H1 (cell line): ENCODE measurements around the gene C9. TPM values are rescaled to one million over a fixed set of nuclear protein-coding genes. Genes with fewer than 3 reads are reported as not detected.

ENCODE experiments used
- CTCF ChIA-PET: fragments of 300-600 bp; sonication (Branson Sonifier 250); formaldehyde crosslinking; loops from one replicate; lab custom pipeline; 2021; ENCODE audit not compliant: partially characterized antibody; lab: Charles Lee
- POLR2A ChIA-PET: fragments of 300-600 bp; sonication (Branson Sonifier 250); formaldehyde crosslinking; loops from one replicate; lab custom pipeline; 2021; ENCODE audit warnings: inconsistent platforms; ENCODE audit not compliant: partially characterized antibody; lab: Charles Lee
- DNase-seq, 2 experiments: peaks; one replicate each; pipeline versions ENCODE4 v3.0.0 to v3.0.0-alpha.2; 2010 to 2022; ENCODE audit warnings: low spot score in 2 of 2, low read depth in 1 of 2, mixed read lengths in 1 of 2
- FAIRE-seq: peaks from 2 replicates; lab custom pipeline; 2011; peaks lifted over from hg19 to GRCh38; lab: Jason Lieb, UNC
- H2AFZ ChIP-seq: 2 replicates; pipeline ENCODE4 v1.8.1; 2012; ENCODE audit warnings: low read length, inconsistent platforms
- H2AK5ac ChIP-seq: 2 replicates; pipeline ENCODE4 v1.6.1; 2013; ENCODE audit warnings: low read depth, low read length
- H2BK120ac ChIP-seq: replicated peaks from 2 replicates; pipeline ENCODE3; 2013; ENCODE audit warnings: low read depth, low read length, inconsistent platforms
- H2BK12ac ChIP-seq: 2 replicates; pipeline ENCODE4 v1.6.1; 2013; ENCODE audit warnings: low read depth, low read length
- H2BK15ac ChIP-seq: 2 replicates; pipeline ENCODE4 v1.6.1; 2013; ENCODE audit warnings: low read length
- H2BK20ac ChIP-seq: 2 replicates; pipeline ENCODE4 v1.6.1; 2013; ENCODE audit warnings: low read length
- H2BK5ac ChIP-seq: 2 replicates; pipeline ENCODE4 v1.6.1; 2013; ENCODE audit warnings: low read depth, low read length
- H3K14ac ChIP-seq: 2 replicates; pipeline ENCODE4 v1.6.1; 2013; ENCODE audit warnings: inconsistent platforms; ENCODE audit not compliant: insufficient read length
- H3K18ac ChIP-seq: 2 replicates; pipeline ENCODE4 v1.6.1; 2013; ENCODE audit warnings: low read length; ENCODE audit errors: extremely low read depth
- H3K23ac ChIP-seq: 2 replicates; pipeline ENCODE4 v1.6.1; 2013; ENCODE audit warnings: inconsistent platforms; ENCODE audit not compliant: insufficient read length
- H3K23me2 ChIP-seq: 2 replicates; pipeline ENCODE4 v1.6.1; 2013; ENCODE audit warnings: low read depth, low read length
- H3K27ac ChIP-seq: 2 replicates; pipeline ENCODE4 v1.6.1; 2011; ENCODE audit warnings: low read depth, low read length, inconsistent platforms
- H3K27me3 ChIP-seq, 4 experiments: replicated peaks in 1 of 4; 1 replicate in 1 of 4; 2 replicates in 3 of 4; pipeline versions ENCODE4 v1.6.1 to v1.8.1; 2011 to 2013; ENCODE audit warnings: low read length in 3 of 4, mild to moderate bottlenecking in 3 of 4, inconsistent platforms in 2 of 4, mixed read lengths in 2 of 4, moderate library complexity in 1 of 4; ENCODE audit not compliant: control insufficient read depth in 3 of 4, insufficient read depth in 3 of 4; ENCODE audit errors: extremely low read depth in 1 of 4
- H3K36me3 ChIP-seq, 4 experiments: 2 replicates each; pipeline versions ENCODE4 v1.6.1 to v1.8.1; 2011 to 2013; ENCODE audit warnings: mild to moderate bottlenecking in 4 of 4, low read length in 3 of 4, moderate library complexity in 2 of 4, control low read depth in 1 of 4, inconsistent platforms in 1 of 4; ENCODE audit not compliant: insufficient read depth in 4 of 4, control insufficient read depth in 2 of 4
- H3K4ac ChIP-seq: replicated peaks from 2 replicates; pipeline ENCODE3; 2013; ENCODE audit warnings: low read length, low read depth, mixed read lengths, inconsistent platforms; ENCODE audit not compliant: insufficient read length
- H3K4me1 ChIP-seq, 4 experiments: replicated peaks in 1 of 4; 1 replicate in 1 of 4; 2 replicates in 3 of 4; pipeline versions ENCODE4 v1.6.1 to v1.8.1; 2011 to 2013; ENCODE audit warnings: low read length in 3 of 4, inconsistent platforms in 2 of 4, mixed read lengths in 1 of 4; ENCODE audit not compliant: insufficient read depth in 4 of 4, control insufficient read depth in 3 of 4
- H3K4me2 ChIP-seq, 2 experiments: 2 replicates each; pipeline versions ENCODE4 v1.6.1 to v1.8.1; 2011 to 2013; ENCODE audit warnings: low read depth in 2 of 2, low read length in 2 of 2, control low read depth in 1 of 2, inconsistent platforms in 1 of 2, mild to moderate bottlenecking in 1 of 2; ENCODE audit not compliant: insufficient read depth in 1 of 2
- H3K4me3 ChIP-seq, 4 experiments: fragments of 200-600, 300-600 bp in 1 of 4; sonication (generic), shearing (Covaris generic), sonication (Bioruptor Twin) in 1 of 4; 2 replicates each; pipeline versions ENCODE4 v1.5.1 to v1.8.1; 2011 to 2016; ENCODE audit warnings: low read length in 4 of 4, low read depth in 3 of 4, control low read depth in 2 of 4, inconsistent platforms in 2 of 4, mild to moderate bottlenecking in 2 of 4, mixed read lengths in 1 of 4, moderate library complexity in 1 of 4; ENCODE audit not compliant: insufficient read depth in 2 of 4; ENCODE audit errors: extremely low read depth in 1 of 4
- H3K56ac ChIP-seq: replicated peaks from 2 replicates; pipeline ENCODE3; 2013; ENCODE audit warnings: low read depth, mild to moderate bottlenecking, mixed read lengths, low read length, inconsistent platforms; ENCODE audit not compliant: insufficient read length
- H3K79me1 ChIP-seq: 2 replicates; pipeline ENCODE4 v1.6.1; 2013; ENCODE audit warnings: low read depth, low read length, control low read depth
- H3K79me2 ChIP-seq, 2 experiments: 2 replicates each; pipeline versions ENCODE4 v1.6.1 to v1.8.1; 2012 to 2013; ENCODE audit warnings: low read length in 2 of 2, mild to moderate bottlenecking in 2 of 2, inconsistent platforms in 1 of 2; ENCODE audit not compliant: insufficient read depth in 2 of 2, control insufficient read depth in 1 of 2
- H3K9ac ChIP-seq, 4 experiments: replicated peaks in 1 of 4; 1 replicate in 1 of 4; 2 replicates in 3 of 4; pipeline versions ENCODE4 v1.6.1 to v1.8.1; 2011 to 2013; ENCODE audit warnings: low read depth in 3 of 4, low read length in 3 of 4, control low read depth in 2 of 4, mild to moderate bottlenecking in 2 of 4, moderate library complexity in 2 of 4, inconsistent platforms in 1 of 4; ENCODE audit errors: extremely low read depth in 1 of 4
- H3K9me3 ChIP-seq, 2 experiments: 2 replicates each; pipeline versions ENCODE4 v1.6.1 to v1.8.1; 2012 to 2013; ENCODE audit warnings: mild to moderate bottlenecking in 2 of 2, moderate library complexity in 2 of 2, control low read depth in 1 of 2, inconsistent platforms in 1 of 2, low read depth in 1 of 2, low read length in 1 of 2, mixed read lengths in 1 of 2; ENCODE audit not compliant: insufficient read depth in 2 of 2
- H4K20me1 ChIP-seq, 2 experiments: replicated peaks in 1 of 2; 2 replicates each; pipeline versions ENCODE3 to v1.8.1; 2011 to 2013; ENCODE audit warnings: inconsistent platforms in 2 of 2, low read length in 2 of 2, mild to moderate bottlenecking in 1 of 2; ENCODE audit not compliant: insufficient read depth in 2 of 2, control insufficient read depth in 1 of 2
- H4K5ac ChIP-seq: 2 replicates; pipeline ENCODE4 v1.6.1; 2013; ENCODE audit warnings: low read length, low read depth, mixed read lengths, inconsistent platforms; ENCODE audit not compliant: insufficient read length
- H4K8ac ChIP-seq: 2 replicates; pipeline ENCODE4 v1.8.0; 2013; ENCODE audit warnings: mild to moderate bottlenecking, moderate library complexity, low read length, inconsistent platforms; ENCODE audit not compliant: insufficient read depth; ENCODE audit errors: extremely low read depth
- H4K91ac ChIP-seq: replicated peaks from 2 replicates; pipeline ENCODE3; 2013; ENCODE audit warnings: low read length, mixed read lengths, inconsistent platforms; ENCODE audit not compliant: insufficient read length
- CREB1 ChIP-seq: IDR thresholded peaks from 2 replicates; pipeline ENCODE4 v1.6.1; 2012; ENCODE audit warnings: inconsistent platforms
- GABPA ChIP-seq: IDR thresholded peaks from 2 replicates; pipeline ENCODE4 v1.6.1; 2011; ENCODE audit warnings: mild to moderate bottlenecking, low read length, moderate library complexity, borderline replicate concordance; ENCODE audit not compliant: insufficient read depth
- GTF2F1 ChIP-seq: IDR thresholded peaks from 2 replicates; pipeline ENCODE4 v1.6.1; 2012; ENCODE audit warnings: low read depth, low read length, improper control_type of control experiment, borderline replicate concordance
- JUND ChIP-seq: IDR thresholded peaks from 2 replicates; pipeline ENCODE4 v1.6.1; 2011; ENCODE audit warnings: mild to moderate bottlenecking, improper control_type of control experiment, low read length
- NANOG ChIP-seq: IDR thresholded peaks from 2 replicates; pipeline ENCODE4 v1.6.1; 2011; ENCODE audit warnings: low read length, low read depth, mild to moderate bottlenecking, inconsistent platforms; ENCODE audit not compliant: insufficient read depth, poor library complexity, severe bottlenecking
- POLR2A ChIP-seq, 2 experiments: IDR thresholded peaks; 1 replicate in 1 of 2; 2 replicates in 1 of 2; pipeline ENCODE4 v1.6.1; 2011; ENCODE audit warnings: low read depth in 2 of 2, low read length in 2 of 2, mild to moderate bottlenecking in 2 of 2; ENCODE audit errors: control extremely low read depth in 1 of 2
- SIX5 ChIP-seq: IDR thresholded peaks from 2 replicates; pipeline ENCODE4 v1.6.1; 2011; ENCODE audit warnings: mild to moderate bottlenecking, low read depth, low read length
- WGBS, 2 experiments: shearing (Covaris generic) in 1 of 2; methylation state at CpG; one replicate each; pipeline versions ENCODE4 v1.1.6 to v1.1.7; 2013 to 2015; ENCODE audit warnings: low lambda C conversion rate in 2 of 2, mixed read lengths in 2 of 2, inconsistent platforms in 1 of 2, low coverage in 1 of 2, missing lambda C conversion rate in 1 of 2; ENCODE audit not compliant: insufficient replicate concordance in 2 of 2, insufficient coverage in 1 of 2, insufficient read length in 1 of 2; ENCODE audit errors: extremely low coverage in 1 of 2, missing lambda C conversion rate in 1 of 2; 5-methylcytosine and 5-hydroxymethylcytosine counted together
- polyA plus RNA-seq, 7 experiments: library from polyadenylated mRNA; depleted of rRNA in 3 of 7; stranded (reverse) in 5 of 7; unstranded in 2 of 7; fragments of >200 nt in 5 of 7; fragments of 200-250 nt in 2 of 7; gene quantifications; 1 replicate in 5 of 7; 2 replicates in 1 of 7; 4 replicates in 1 of 7; pipeline versions ENCODE4 v1.2.1 to v1.2.3, GENCODE V29; 2011 to 2013; ENCODE audit warnings: missing spikeins in 2 of 7, mixed read lengths in 2 of 7
- total RNA-seq: library from RNA; stranded (reverse); fragmentation: NEBNext Ultra II Directional; extraction: Animal tissue kit (Norgen Biotek cat#: 25700); gene quantifications from 2 replicates; pipeline ENCODE4 v1.2.1, GENCODE V29; 2021
- TF ChIP-seq, protein P1 (sequence below): IDR thresholded peaks from 2 replicates; pipeline ENCODE4 v1.6.1; 2012; ENCODE audit warnings: inconsistent platforms

Gene C9
- total and polyA plus RNA-seq, 2 of the 8 experiments (the other 6 are each of a cell fraction or from before 2014, with no cell fraction given) = not detected

DNA sequence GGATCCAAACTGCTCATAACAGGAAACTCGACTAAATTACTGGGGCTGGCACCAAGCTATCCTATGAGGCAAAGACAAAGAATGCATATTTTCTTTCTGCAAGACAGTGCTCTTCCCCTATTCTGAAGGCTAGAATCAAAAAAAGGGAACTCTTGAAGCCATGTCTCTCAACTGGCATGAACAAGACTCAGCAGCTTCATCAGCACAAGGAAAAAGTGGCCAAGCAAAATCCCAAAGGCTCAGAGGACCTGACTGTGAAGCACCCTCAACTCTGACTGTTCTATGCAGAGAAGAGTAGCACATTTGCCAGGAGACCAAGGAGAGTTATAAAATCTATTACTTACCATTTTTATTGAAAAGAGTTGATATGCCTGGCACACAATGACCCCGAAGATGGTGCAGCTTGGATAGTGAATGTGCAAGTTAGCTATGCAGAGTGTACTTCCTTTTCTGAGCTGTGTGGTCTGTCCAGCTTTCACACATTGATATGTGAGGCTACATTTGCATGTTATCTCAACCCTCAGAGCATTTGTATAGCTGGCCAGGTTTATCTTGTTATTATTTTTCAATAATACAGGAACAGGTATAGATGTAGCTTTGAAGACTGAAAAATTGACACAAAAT, 94.0 kb downstream of the C9 start:
- Histone ChIP-seq H3K9ac (no peak overlapping the region), H3K79me1 (no peaks in the 10 kb centered on the region), H3K4me2 (no peak overlapping the region), H3K27me3 (no peaks in the 10 kb centered on the region), H2BK12ac (no peak overlapping the region), H2BK20ac (no peak overlapping the region), H2AK5ac (no peak overlapping the region), H2AFZ (0 out of 2 replicates have a peak overlapping the region, but pooled peaks have one; percentile 8), H3K4me1 (no peaks in the 10 kb centered on the region), H2BK15ac (no peak overlapping the region), H2BK5ac (no peak overlapping the region), H3K14ac (no peak overlapping the region), H3K79me2 (no peaks in the 10 kb centered on the region), H3K9me3 (no peaks in the 10 kb centered on the region), H3K4me3 (no peak overlapping the region), H3K4ac (no peak overlapping the region), H4K8ac (no peak overlapping the region), H3K27ac (no peak overlapping the region), H3K23me2 (no peaks in the 10 kb centered on the region), H2BK120ac (no peak overlapping the region), H4K20me1 (no peaks in the 10 kb centered on the region), H3K18ac (no peak overlapping the region), H4K5ac (no peak overlapping the region), H3K23ac (no peak overlapping the region), H3K56ac (no peak overlapping the region), H3K36me3 (no peaks in the 10 kb centered on the region), H4K91ac (no peak overlapping the region)
- DNase-seq (no peak), FAIRE-seq (no peak)
- CTCF ChIA-PET = interaction anchor here (1.5 to 2.7 kb wide), 2 partner anchors 13 to 51 kb away, joined by 3 to 11 read pairs; partner anchors contain the start of gene FYB1
- POLR2A ChIA-PET = no interaction called here
- WGBS, 2 experiments = 83% methylated on average over 2 of the region's 2 CpGs; no CpG with 5 or more reads in 1 of the 2 experiments
- TF ChIP-seq GABPA = no peak
- no peak for TF ChIP-seq GTF2F1
- TF ChIP-seq CREB1 = no peak
- TF ChIP-seq, protein P1, sequence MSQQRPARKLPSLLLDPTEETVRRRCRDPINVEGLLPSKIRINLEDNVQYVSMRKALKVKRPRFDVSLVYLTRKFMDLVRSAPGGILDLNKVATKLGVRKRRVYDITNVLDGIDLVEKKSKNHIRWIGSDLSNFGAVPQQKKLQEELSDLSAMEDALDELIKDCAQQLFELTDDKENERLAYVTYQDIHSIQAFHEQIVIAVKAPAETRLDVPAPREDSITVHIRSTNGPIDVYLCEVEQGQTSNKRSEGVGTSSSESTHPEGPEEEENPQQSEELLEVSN = no peak
- TF ChIP-seq POLR2A (IDR thresholded peaks at IDR 0.05; ENCODE audit: control extremely low read depth in 1 of 2, low read depth in 2 of 2, low read length in 2 of 2) = no peak
- TF ChIP-seq SIX5 = no peak
- no peak for TF ChIP-seq NANOG
- no peak for TF ChIP-seq JUND
